MCF 10A (cell line): Measurements from ENCODE around the gene COL27A1. TPM values are rescaled to one million over a fixed set of nuclear protein-coding genes. Genes with fewer than 3 reads are reported as not detected.
"Not testable (repeated sequence)": the region's sequence is repeated elsewhere in the genome, so short reads cannot be mapped to it uniquely, and the experiment has no call there.

Source experiments
- BruUV-seq: library from RNA; stranded (reverse); fragments of 400-500 nt; replicated peaks from 2 replicates; lab custom pipeline; 2021; lab: Mats Ljungman, UMichigan
- CTCF ChIA-PET: fragments of 300-600 bp; sonication (Branson Sonifier 250); formaldehyde crosslinking; extraction: SDS; loops from one replicate; lab custom pipeline; 2021; ENCODE audit warnings: antibody characterized with exemption, inconsistent platforms; lab: Yijun Ruan, JAX
- POLR2A ChIA-PET: fragments of 300-600, 350-650 bp; sonication (Branson Sonifier 250); formaldehyde crosslinking; extraction: SDS; loops from one replicate; lab custom pipeline; 2020; ENCODE audit warnings: antibody characterized with exemption, inconsistent platforms; lab: Yijun Ruan, JAX
- DNase-seq: peaks from one replicate; pipeline ENCODE4 v3.0.0-alpha.2; 2018; ENCODE audit not compliant: unreplicated experiment
- H3K27ac Mint-ChIP-seq: one replicate; pipeline ENCODE4 v1.8.0; 2022; ENCODE audit warnings: mild to moderate bottlenecking, low read depth, mixed read lengths; ENCODE audit not compliant: unreplicated experiment
- H3K27me3 Mint-ChIP-seq: one replicate; pipeline ENCODE4 v1.8.0; 2022; ENCODE audit warnings: mixed read lengths; ENCODE audit not compliant: insufficient read depth, unreplicated experiment
- H3K36me3 Mint-ChIP-seq: one replicate; pipeline ENCODE4 v1.8.0; 2022; ENCODE audit warnings: mild to moderate bottlenecking, moderate library complexity, mixed read lengths; ENCODE audit not compliant: insufficient read depth, unreplicated experiment
- H3K4me1 Mint-ChIP-seq: one replicate; pipeline ENCODE4 v1.8.0; 2022; ENCODE audit warnings: mixed read lengths; ENCODE audit not compliant: insufficient read depth, unreplicated experiment
- H3K4me3 Mint-ChIP-seq: one replicate; pipeline ENCODE4 v1.8.0; 2022; ENCODE audit warnings: mild to moderate bottlenecking, moderate library complexity, mixed read lengths; ENCODE audit not compliant: unreplicated experiment
- H3K9me3 Mint-ChIP-seq: one replicate; pipeline ENCODE4 v1.8.0; 2022; ENCODE audit warnings: mixed read lengths; ENCODE audit not compliant: unreplicated experiment
- CTCF ChIP-seq: fragments of 200-600 bp; IDR thresholded peaks from one replicate; pipeline ENCODE4 v1.8.0; 2022; ENCODE audit warnings: antibody characterized with exemption, mild to moderate bottlenecking; ENCODE audit not compliant: unreplicated experiment
- intact Hi-C: fragments of 100-400 bp; cut with micrococcal nuclease; formaldehyde crosslinking; loops from 2 replicates; pipeline ENCODE4 v1.14.1; 2022
- total RNA-seq: library from RNA; stranded (reverse); gene quantifications from 2 replicates; pipeline ENCODE4 v1.2.3, GENCODE V29; 2022

Gene COL27A1
- total RNA-seq, 1 experiment from 2014 or later = 2.9 TPM

GRCh38 chr9:114324492-114324891, 169.2 kb downstream of the COL27A1 start:
- H3K27me3 Mint-ChIP-seq = no peaks in the 10 kb centered on the region
- no peaks in the 10 kb centered on the region for H3K9me3 Mint-ChIP-seq
- H3K4me3 Mint-ChIP-seq = no peak overlapping the region
- ChIA-PET POLR2A (no interaction called here), CTCF (interaction anchor here (0.9 kb wide), 1 partner anchor 517 kb away, joined by 3 read pairs; no protein-coding TSS in a partner anchor)
- intact Hi-C loops = no loop called here
- no peaks in the 10 kb centered on the region for H3K4me1 Mint-ChIP-seq
- no peak overlapping the region for H3K27ac Mint-ChIP-seq
- H3K36me3 Mint-ChIP-seq = no peaks in the 10 kb centered on the region
- BruUV-seq = no TSS peak
- DNase-seq = no peak
- no peak for TF ChIP-seq CTCF

DNA sequence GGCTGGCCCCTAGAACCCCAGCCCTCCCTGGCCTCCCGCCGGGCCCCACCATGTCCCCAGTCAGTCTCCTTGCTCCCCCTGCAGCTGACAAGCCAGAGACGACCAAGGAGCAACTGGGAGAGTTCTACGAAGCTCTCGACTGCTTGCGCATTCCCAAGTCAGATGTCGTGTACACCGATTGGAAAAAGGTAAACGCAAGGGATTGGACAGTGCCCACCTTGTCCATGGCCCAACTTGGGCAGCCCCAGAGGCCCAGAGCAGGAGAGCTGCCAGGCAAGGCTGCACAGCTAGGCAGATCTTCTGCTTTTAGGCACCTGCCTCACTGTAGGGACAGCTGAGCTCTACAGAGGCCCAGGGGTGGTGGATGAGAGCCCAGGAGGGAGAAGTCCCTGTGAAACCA, 169.6 kb downstream of the COL27A1 start:
- POLR2A ChIA-PET, H3K9me3 Mint-ChIP-seq, H3K36me3 Mint-ChIP-seq, H3K4me1 Mint-ChIP-seq, intact Hi-C loops, H3K27ac Mint-ChIP-seq, BruUV-seq, H3K4me3 Mint-ChIP-seq, DNase-seq, H3K27me3 Mint-ChIP-seq: not testable (repeated sequence)
- CTCF ChIA-PET = interaction anchor here (0.7 kb wide), 1 partner anchor 169 kb away, joined by 3 read pairs; no protein-coding TSS in a partner anchor

DNA sequence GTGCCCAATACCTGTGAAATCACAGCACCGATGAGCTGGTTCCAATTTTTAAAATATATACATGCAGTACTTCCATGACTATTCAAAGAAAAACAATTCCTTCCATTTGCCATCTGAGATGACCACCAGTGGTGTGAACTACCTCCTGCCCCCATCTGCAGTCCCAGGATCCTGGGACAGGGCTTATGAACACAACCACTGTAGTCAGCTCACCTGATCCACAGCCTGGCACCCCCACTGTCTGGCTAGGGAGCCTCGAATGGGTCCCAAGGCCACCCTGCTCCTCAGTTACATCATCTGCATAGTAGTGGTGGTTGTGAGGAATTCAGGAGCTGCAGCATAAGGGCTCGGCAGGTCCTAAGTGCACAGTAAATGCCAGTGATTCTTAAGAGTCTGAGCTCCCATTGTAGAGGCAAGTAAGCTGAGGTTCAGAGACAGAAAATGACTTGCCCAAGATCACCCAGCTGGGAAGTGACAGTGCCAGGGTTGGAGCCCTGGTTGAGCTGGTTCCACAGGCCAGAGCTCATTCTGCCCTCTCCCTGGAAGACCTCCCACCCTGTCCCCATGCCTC, 170.4 kb downstream of the COL27A1 start:
- H3K27ac Mint-ChIP-seq, H3K9me3 Mint-ChIP-seq, DNase-seq, H3K4me1 Mint-ChIP-seq, H3K4me3 Mint-ChIP-seq, H3K36me3 Mint-ChIP-seq, intact Hi-C loops, H3K27me3 Mint-ChIP-seq, BruUV-seq: not testable (repeated sequence)
- POLR2A ChIA-PET = interaction anchor here (0.7 kb wide), 1 partner anchor 40 kb away, joined by 3 read pairs; no protein-coding TSS in a partner anchor
- CTCF ChIA-PET = interaction anchor here (0.6 to 0.7 kb wide), 3 partner anchors 57 to 447 kb away, joined by 3 read pairs; no protein-coding TSS in a partner anchor

- ChIA-PET POLR2A (no interaction called here), CTCF (no interaction called here)
- Mint-ChIP-seq H3K9me3 (no peaks in the 10 kb centered on the region), H3K4me1 (no peaks in the 10 kb centered on the region), H3K27me3 (no peaks in the 10 kb centered on the region), H3K4me3 (no peak overlapping the region), H3K36me3 (no peaks in the 10 kb centered on the region), H3K27ac (no peak overlapping the region)
- BruUV-seq = no TSS peak
- DNase-seq = no peak
- intact Hi-C loops = no loop called here
- no peak for TF ChIP-seq CTCF
Observed at GRCh38 chr9:114327749-114328148, 172.4 kb downstream of the COL27A1 start.

GRCh38 chr9:114328357-114328820, 173.1 kb downstream of the COL27A1 start:
- H3K4me3 Mint-ChIP-seq, H3K9me3 Mint-ChIP-seq, CTCF ChIA-PET, POLR2A ChIA-PET, H3K27me3 Mint-ChIP-seq, intact Hi-C loops, DNase-seq, H3K27ac Mint-ChIP-seq, BruUV-seq, H3K36me3 Mint-ChIP-seq, H3K4me1 Mint-ChIP-seq: not testable (repeated sequence)

- H3K36me3 Mint-ChIP-seq, BruUV-seq, intact Hi-C loops, DNase-seq, H3K27me3 Mint-ChIP-seq, H3K4me3 Mint-ChIP-seq, H3K9me3 Mint-ChIP-seq, POLR2A ChIA-PET, H3K4me1 Mint-ChIP-seq, H3K27ac Mint-ChIP-seq, CTCF ChIA-PET: not testable (repeated sequence)
Observed at GRCh38 chr9:114328937-114329624, 173.7 kb downstream of the COL27A1 start.

DNA sequence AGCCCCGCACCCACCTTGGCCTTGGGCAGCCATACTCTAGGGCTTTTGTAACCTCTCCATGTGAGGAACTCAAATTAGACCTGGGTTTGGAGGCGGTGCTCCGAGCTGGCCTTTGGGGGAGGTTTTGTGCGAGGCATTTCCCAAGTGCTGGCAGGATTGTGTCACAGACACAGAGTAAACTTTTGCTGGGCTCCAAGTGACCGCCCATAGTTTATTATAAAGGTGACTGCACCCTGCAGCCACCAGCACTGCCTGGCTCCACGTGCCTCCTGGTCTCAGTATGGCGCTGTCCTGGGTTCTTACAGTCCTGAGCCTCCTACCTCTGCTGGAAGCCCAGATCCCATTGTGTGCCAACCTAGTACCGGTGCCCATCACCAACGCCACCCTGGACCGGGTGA, 174.3 kb downstream of the COL27A1 start, which contains the start of gene ORM2:
ORM2 (plus strand) TSS at position 245 of the 398 bp plus-strand sequence; CDS start at position 281, 36 bp downstream.
- CTCF ChIA-PET, H3K9me3 Mint-ChIP-seq, H3K27ac Mint-ChIP-seq, H3K36me3 Mint-ChIP-seq, intact Hi-C loops, BruUV-seq, H3K27me3 Mint-ChIP-seq, DNase-seq, POLR2A ChIA-PET, H3K4me1 Mint-ChIP-seq, H3K4me3 Mint-ChIP-seq: not testable (repeated sequence)
